ENCODE results near the gene PLXNB3. TPM values are rescaled to one million over a fixed set of nuclear protein-coding genes. Genes with fewer than 3 reads are reported as not detected.

Gene PLXNB3
- total RNA-seq, 1 donor from 2014 or later: 5.8 TPM

- peaks cover 5% of the 10 kb centered on the region for H3K36me3 Mint-ChIP-seq (ENCODE audit: unreplicated experiment)
- no peak overlapping the region for H3K27ac Mint-ChIP-seq (ENCODE audit: unreplicated experiment)
- DNase-seq: no peak
- no peaks in the 10 kb centered on the region for H3K4me1 Mint-ChIP-seq (ENCODE audit: low read depth, unreplicated experiment)
- H3K9me3 Mint-ChIP-seq (ENCODE audit: unreplicated experiment): no peaks in the 10 kb centered on the region
- no peaks in the 10 kb centered on the region for H3K27me3 Mint-ChIP-seq (ENCODE audit: unreplicated experiment)
- TF ChIP-seq CTCF (IDR thresholded peaks at IDR 0.05; ENCODE audit: partially characterized antibody, unreplicated experiment): no peak
- no peak overlapping the region for H3K4me3 Mint-ChIP-seq (ENCODE audit: unreplicated experiment)
Measured at GRCh38 chrX:153755136-153755535, 8.9 kb upstream of the PLXNB3 start.

- Mint-ChIP-seq H3K4me1 (ENCODE audit: low read depth, unreplicated experiment) (no peaks in the 10 kb centered on the region), H3K27me3 (ENCODE audit: unreplicated experiment) (no peaks in the 10 kb centered on the region), H3K4me3 (ENCODE audit: unreplicated experiment) (no peak overlapping the region), H3K9me3 (ENCODE audit: unreplicated experiment) (no peaks in the 10 kb centered on the region), H3K36me3 (ENCODE audit: unreplicated experiment) (no peaks in the 10 kb centered on the region), H3K27ac (ENCODE audit: unreplicated experiment) (no peak overlapping the region)
- DNase-seq: no peak
- TF ChIP-seq CTCF (IDR thresholded peaks at IDR 0.05; ENCODE audit: partially characterized antibody, unreplicated experiment): no peak
Measured at GRCh38 chrX:153761863-153762262, 2.2 kb upstream of the PLXNB3 start.

- TF ChIP-seq CTCF (IDR thresholded peaks at IDR 0.05; ENCODE audit: partially characterized antibody, unreplicated experiment): no peak
- peak; percentile 5 for DNase-seq
- no peaks in the 10 kb centered on the region for H3K36me3 Mint-ChIP-seq (ENCODE audit: unreplicated experiment)
- H3K4me3 Mint-ChIP-seq (ENCODE audit: unreplicated experiment): no peak overlapping the region
- no peak overlapping the region for H3K27ac Mint-ChIP-seq (ENCODE audit: unreplicated experiment)
- no peaks in the 10 kb centered on the region for H3K27me3 Mint-ChIP-seq (ENCODE audit: unreplicated experiment)
- no peaks in the 10 kb centered on the region for H3K9me3 Mint-ChIP-seq (ENCODE audit: unreplicated experiment)
- H3K4me1 Mint-ChIP-seq (ENCODE audit: low read depth, unreplicated experiment): no peaks in the 10 kb centered on the region
Measured at GRCh38 chrX:153762626-153763173, 1.3 kb upstream of the PLXNB3 start.

GRCh38 chrX:153763298-153763932 lies 634 bp upstream of the PLXNB3 start:
- Mint-ChIP-seq H3K27me3 (ENCODE audit: unreplicated experiment) (no peaks in the 10 kb centered on the region), H3K36me3 (ENCODE audit: unreplicated experiment) (no peaks in the 10 kb centered on the region), H3K27ac (ENCODE audit: unreplicated experiment) (no peak overlapping the region), H3K4me1 (ENCODE audit: low read depth, unreplicated experiment) (no peaks in the 10 kb centered on the region), H3K4me3 (ENCODE audit: unreplicated experiment) (no peak overlapping the region), H3K9me3 (ENCODE audit: unreplicated experiment) (no peaks in the 10 kb centered on the region)
- DNase-seq: peak; percentile 5
- TF ChIP-seq CTCF (IDR thresholded peaks at IDR 0.05; ENCODE audit: partially characterized antibody, unreplicated experiment): no peak

- Mint-ChIP-seq H3K27me3 (ENCODE audit: unreplicated experiment) (no peaks in the 10 kb centered on the region), H3K9me3 (ENCODE audit: unreplicated experiment) (no peaks in the 10 kb centered on the region)
Measured at GRCh38 chrX:153764786-153765137, 713 bp downstream of the PLXNB3 start.

More at GRCh38 chrX:153764786-153765137, 713 bp downstream of the PLXNB3 start:
- no peak overlapping the region for H3K4me3 Mint-ChIP-seq (ENCODE audit: unreplicated experiment)
- H3K27ac Mint-ChIP-seq (ENCODE audit: unreplicated experiment): no peak overlapping the region
- no peaks in the 10 kb centered on the region for H3K36me3 Mint-ChIP-seq (ENCODE audit: unreplicated experiment)
- no peak for TF ChIP-seq CTCF (IDR thresholded peaks at IDR 0.05; ENCODE audit: partially characterized antibody, unreplicated experiment)
- DNase-seq: peak; percentile 7
- no peaks in the 10 kb centered on the region for H3K4me1 Mint-ChIP-seq (ENCODE audit: low read depth, unreplicated experiment)

Data from glutamatergic neuron (in vitro differentiated cells).